HEK293 (cell line): Measurements from ENCODE around the gene CEP70.
"Not testable (repeated sequence)": the region's sequence is repeated elsewhere in the genome, so short reads cannot be mapped to it uniquely, and the experiment has no call there.

Experiments used
- CTCF ChIA-PET: fragments of 350-600 bp; formaldehyde crosslinking; extraction: SDS; loops from one replicate; lab custom pipeline; 2021; ENCODE audit warnings: antibody characterized with exemption; lab: Yijun Ruan, JAX
- POLR2A ChIA-PET: fragments of 300-600 bp; formaldehyde crosslinking; extraction: SDS; loops from one replicate; lab custom pipeline; 2020; ENCODE audit warnings: antibody characterized with exemption, inconsistent platforms; lab: Yijun Ruan, JAX
- H3K27ac ChIP-seq: fragments of 200-500 bp; sonication (Bioruptor generic); 2 replicates; pipeline ENCODE4 v1.5.1; 2014; ENCODE audit warnings: low read depth, low read length, control low read depth, inconsistent platforms; ENCODE audit errors: extremely low read depth
- H3K36me3 ChIP-seq, 2 experiments: fragments of 200-500 bp in 1 of 2; sonication (Bioruptor generic) in 1 of 2; 1 replicate in 1 of 2; 2 replicates in 1 of 2; pipeline ENCODE4 v1.5.1; 2014 to 2017; ENCODE audit warnings: inconsistent platforms in 2 of 2, low read length in 2 of 2; ENCODE audit not compliant: control insufficient read depth in 2 of 2, insufficient read depth in 1 of 2
- H3K4me1 ChIP-seq: fragments of 200-500 bp; sonication (Bioruptor generic); 2 replicates; pipeline ENCODE4 v1.5.1; 2014; ENCODE audit warnings: mild to moderate bottlenecking, low read length, inconsistent platforms; ENCODE audit not compliant: control insufficient read depth, insufficient read depth
- H3K4me3 ChIP-seq: 2 replicates; pipeline ENCODE4 v1.5.1; 2011; ENCODE audit warnings: low read depth, mild to moderate bottlenecking, control low read depth, low read length, moderate library complexity
- H3K9me3 ChIP-seq: fragments of 200-500 bp; sonication (Bioruptor generic); 2 replicates; pipeline ENCODE4 v1.5.1; 2014; ENCODE audit warnings: low read depth, low read length, inconsistent platforms; ENCODE audit not compliant: control insufficient read depth, insufficient read depth
- TRIM28 ChIP-seq: IDR thresholded peaks from 2 replicates; pipeline ENCODE4 v1.6.1; 2011; ENCODE audit warnings: low read length, control low read depth, borderline replicate concordance
- ZNF133 ChIP-seq: fragments of 450-650 bp; formaldehyde crosslinking; IDR thresholded peaks from 2 replicates; pipeline ENCODE4 v1.5.1; 2016; ENCODE audit warnings: missing biosample characterization, missing genetic modification characterization
- ZNF510 ChIP-seq: fragments of 450-650 bp; formaldehyde crosslinking; IDR thresholded peaks from 2 replicates; pipeline ENCODE4 v1.5.1; 2018; ENCODE audit warnings: mild to moderate bottlenecking, missing genetic modification characterization, missing biosample characterization; ENCODE audit not compliant: insufficient replicate concordance
- ZNF629 ChIP-seq: fragments of 450-650 bp; formaldehyde crosslinking; IDR thresholded peaks from 2 replicates; pipeline ENCODE4 v1.5.1; 2017; ENCODE audit warnings: missing biosample characterization, missing genetic modification characterization
- ZXDB ChIP-seq: fragments of 450-650 bp; formaldehyde crosslinking; IDR thresholded peaks from 2 replicates; pipeline ENCODE4 v1.5.1; 2016; ENCODE audit warnings: missing biosample characterization, missing genetic modification characterization
- TF ChIP-seq, protein P1 (sequence below): fragments of 450-650 bp; formaldehyde crosslinking; IDR thresholded peaks from 2 replicates; pipeline ENCODE4 v1.5.1; 2016; ENCODE audit warnings: missing biosample characterization, missing genetic modification characterization
- TF ChIP-seq, protein P2 (sequence below): sonication (generic); formaldehyde crosslinking; IDR thresholded peaks from 2 replicates; pipeline ENCODE4 v1.8.1; 2022; ENCODE audit warnings: mild to moderate bottlenecking, moderate library complexity, missing genetic modification reagents
- TF ChIP-seq, protein P3 (sequence below): fragments of 450-650 bp; formaldehyde crosslinking; optimal IDR thresholded peaks from 2 replicates; pipeline ENCODE3; 2016; ENCODE audit warnings: missing biosample characterization, mild to moderate bottlenecking, missing genetic modification characterization
- TF ChIP-seq, protein P4 (sequence below): fragments of 450-650 bp; formaldehyde crosslinking; IDR thresholded peaks from 2 replicates; pipeline ENCODE4 v1.5.1; 2017; ENCODE audit warnings: missing biosample characterization, missing genetic modification characterization
- TF ChIP-seq, protein P5 (sequence below): fragments of 450-650 bp; formaldehyde crosslinking; IDR thresholded peaks from 2 replicates; pipeline ENCODE4 v1.5.1; 2016; ENCODE audit warnings: missing biosample characterization, missing genetic modification characterization

CEP70 gene

DNA sequence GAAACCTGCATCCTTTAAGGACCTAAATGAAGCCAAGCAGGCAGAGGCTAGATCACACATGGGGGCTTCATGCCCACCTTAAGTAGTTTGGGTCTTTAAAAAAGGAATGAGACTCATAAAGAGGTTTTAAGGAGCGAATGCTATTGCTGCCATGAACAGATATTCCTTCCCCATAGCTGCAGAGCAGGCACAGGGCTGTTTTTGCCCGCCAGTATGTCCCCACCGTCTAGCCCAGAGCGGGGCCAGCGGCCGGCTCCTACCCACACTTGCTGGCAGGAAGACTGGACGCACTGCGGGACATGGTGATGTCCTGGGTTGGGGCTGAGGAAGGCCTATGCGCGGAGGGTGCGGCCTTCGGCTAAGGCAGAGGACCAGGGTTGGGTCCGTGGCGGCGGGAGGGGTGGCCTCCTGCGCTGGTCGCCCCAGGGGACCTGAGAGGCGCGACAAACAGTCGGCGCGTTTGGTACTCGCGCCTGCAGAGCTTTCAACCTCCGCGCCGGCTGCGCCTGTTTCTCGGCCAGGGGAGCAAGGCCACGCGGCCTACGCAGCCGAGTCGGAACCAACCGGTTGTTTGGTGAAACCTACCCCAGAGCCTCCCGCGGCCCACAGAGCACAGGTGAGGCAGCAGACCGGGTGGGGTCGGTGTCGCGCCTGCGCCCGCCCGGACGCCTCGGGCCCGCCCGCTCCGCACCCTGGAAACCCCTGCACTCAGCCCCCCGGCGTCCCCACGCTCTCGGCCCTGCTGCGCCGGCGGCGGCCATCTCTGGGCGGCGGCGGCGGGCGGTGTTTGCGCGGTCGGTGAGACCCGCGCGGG lies 14.5 kb upstream of the CEP70 start, which contains the start of gene FAIM (continued):
- TF ChIP-seq, protein P1, sequence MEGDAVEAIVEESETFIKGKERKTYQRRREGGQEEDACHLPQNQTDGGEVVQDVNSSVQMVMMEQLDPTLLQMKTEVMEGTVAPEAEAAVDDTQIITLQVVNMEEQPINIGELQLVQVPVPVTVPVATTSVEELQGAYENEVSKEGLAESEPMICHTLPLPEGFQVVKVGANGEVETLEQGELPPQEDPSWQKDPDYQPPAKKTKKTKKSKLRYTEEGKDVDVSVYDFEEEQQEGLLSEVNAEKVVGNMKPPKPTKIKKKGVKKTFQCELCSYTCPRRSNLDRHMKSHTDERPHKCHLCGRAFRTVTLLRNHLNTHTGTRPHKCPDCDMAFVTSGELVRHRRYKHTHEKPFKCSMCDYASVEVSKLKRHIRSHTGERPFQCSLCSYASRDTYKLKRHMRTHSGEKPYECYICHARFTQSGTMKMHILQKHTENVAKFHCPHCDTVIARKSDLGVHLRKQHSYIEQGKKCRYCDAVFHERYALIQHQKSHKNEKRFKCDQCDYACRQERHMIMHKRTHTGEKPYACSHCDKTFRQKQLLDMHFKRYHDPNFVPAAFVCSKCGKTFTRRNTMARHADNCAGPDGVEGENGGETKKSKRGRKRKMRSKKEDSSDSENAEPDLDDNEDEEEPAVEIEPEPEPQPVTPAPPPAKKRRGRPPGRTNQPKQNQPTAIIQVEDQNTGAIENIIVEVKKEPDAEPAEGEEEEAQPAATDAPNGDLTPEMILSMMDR (tag by site-specific recombination) = peak; percentile 34; the same call in 1 of the 2 replicates
- TF ChIP-seq, protein P2, sequence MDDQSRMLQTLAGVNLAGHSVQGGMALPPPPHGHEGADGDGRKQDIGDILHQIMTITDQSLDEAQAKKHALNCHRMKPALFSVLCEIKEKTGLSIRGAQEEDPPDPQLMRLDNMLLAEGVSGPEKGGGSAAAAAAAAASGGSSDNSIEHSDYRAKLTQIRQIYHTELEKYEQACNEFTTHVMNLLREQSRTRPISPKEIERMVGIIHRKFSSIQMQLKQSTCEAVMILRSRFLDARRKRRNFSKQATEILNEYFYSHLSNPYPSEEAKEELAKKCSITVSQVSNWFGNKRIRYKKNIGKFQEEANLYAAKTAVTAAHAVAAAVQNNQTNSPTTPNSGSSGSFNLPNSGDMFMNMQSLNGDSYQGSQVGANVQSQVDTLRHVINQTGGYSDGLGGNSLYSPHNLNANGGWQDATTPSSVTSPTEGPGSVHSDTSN (CRISPR knock-in tag) = peak; percentile 66
- peak; percentile 34; the same call in 1 of the 2 replicates for TF ChIP-seq TRIM28
- TF ChIP-seq ZXDB (tag by site-specific recombination) = peak; percentile 99
- TF ChIP-seq ZNF629 (tag by site-specific recombination) = peak; percentile 61
- no peak for TF ChIP-seq ZNF510 (tag by site-specific recombination)
- TF ChIP-seq, protein P3, sequence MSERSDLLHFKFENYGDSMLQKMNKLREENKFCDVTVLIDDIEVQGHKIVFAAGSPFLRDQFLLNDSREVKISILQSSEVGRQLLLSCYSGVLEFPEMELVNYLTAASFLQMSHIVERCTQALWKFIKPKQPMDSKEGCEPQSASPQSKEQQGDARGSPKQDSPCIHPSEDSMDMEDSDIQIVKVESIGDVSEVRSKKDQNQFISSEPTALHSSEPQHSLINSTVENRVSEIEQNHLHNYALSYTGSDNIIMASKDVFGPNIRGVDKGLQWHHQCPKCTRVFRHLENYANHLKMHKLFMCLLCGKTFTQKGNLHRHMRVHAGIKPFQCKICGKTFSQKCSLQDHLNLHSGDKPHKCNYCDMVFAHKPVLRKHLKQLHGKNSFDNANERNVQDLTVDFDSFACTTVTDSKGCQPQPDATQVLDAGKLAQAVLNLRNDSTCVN (tag by site-specific recombination) = peak; percentile 81
- TF ChIP-seq, protein P4, sequence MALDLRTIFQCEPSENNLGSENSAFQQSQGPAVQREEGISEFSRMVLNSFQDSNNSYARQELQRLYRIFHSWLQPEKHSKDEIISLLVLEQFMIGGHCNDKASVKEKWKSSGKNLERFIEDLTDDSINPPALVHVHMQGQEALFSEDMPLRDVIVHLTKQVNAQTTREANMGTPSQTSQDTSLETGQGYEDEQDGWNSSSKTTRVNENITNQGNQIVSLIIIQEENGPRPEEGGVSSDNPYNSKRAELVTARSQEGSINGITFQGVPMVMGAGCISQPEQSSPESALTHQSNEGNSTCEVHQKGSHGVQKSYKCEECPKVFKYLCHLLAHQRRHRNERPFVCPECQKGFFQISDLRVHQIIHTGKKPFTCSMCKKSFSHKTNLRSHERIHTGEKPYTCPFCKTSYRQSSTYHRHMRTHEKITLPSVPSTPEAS = peak; percentile 23; the same call in 1 of the 2 replicates
- no peak for TF ChIP-seq ZNF133
- TF ChIP-seq, protein P5, sequence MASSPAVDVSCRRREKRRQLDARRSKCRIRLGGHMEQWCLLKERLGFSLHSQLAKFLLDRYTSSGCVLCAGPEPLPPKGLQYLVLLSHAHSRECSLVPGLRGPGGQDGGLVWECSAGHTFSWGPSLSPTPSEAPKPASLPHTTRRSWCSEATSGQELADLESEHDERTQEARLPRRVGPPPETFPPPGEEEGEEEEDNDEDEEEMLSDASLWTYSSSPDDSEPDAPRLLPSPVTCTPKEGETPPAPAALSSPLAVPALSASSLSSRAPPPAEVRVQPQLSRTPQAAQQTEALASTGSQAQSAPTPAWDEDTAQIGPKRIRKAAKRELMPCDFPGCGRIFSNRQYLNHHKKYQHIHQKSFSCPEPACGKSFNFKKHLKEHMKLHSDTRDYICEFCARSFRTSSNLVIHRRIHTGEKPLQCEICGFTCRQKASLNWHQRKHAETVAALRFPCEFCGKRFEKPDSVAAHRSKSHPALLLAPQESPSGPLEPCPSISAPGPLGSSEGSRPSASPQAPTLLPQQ = peak; percentile 78

DNA sequence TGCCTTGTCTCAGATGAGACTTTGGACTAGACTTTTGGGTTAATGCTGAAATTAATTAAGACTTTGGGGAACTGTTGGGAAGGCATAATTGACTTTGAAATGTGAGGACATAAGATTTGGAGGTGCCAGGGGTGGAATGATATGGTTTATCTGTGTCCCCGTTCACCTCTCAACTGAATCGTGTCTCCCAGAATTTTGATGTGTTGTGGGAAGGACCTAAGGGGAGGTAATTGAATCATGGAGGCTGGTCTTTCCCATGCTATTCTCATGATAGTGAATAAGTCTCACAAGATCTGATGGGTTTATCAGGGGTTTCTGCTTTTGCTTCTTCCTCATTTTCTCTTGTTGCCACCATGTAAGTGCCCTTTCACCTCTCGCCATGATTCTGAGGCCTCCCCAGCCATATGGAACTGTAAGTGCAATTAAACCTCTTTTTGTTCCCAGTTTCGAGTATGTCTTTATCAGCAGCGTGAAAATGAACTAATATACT lies 10.1 kb upstream of the CEP70 start:
- H3K9me3 ChIP-seq, POLR2A ChIA-PET, H3K4me1 ChIP-seq, H3K27ac ChIP-seq, H3K36me3 ChIP-seq, CTCF ChIA-PET, H3K4me3 ChIP-seq: not testable (repeated sequence)

DNA sequence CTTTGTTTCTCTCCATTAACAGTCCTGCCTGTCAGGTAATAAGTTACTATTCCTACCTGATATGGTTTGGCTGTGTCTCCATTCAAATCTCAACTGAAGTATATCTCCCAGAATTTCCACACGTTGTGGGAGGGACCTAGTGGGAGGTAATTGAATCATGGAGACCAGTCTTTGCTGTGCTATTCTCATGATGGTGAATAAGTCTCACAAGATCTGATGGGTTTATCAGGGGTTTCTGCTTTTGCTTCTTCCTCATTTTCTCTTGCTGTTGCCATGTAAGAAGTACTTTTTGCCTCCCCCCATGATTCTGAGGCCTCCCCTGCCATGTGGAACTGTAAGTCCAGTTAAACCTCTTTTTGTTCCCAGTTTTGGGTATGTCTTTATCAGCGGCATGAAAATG lies 7.6 kb upstream of the CEP70 start:
- H3K36me3 ChIP-seq, H3K27ac ChIP-seq, CTCF ChIA-PET, H3K9me3 ChIP-seq, POLR2A ChIA-PET, H3K4me3 ChIP-seq, H3K4me1 ChIP-seq: not testable (repeated sequence)
